ENCODE measurements around the gene CACTIN. TPM values are rescaled to one million over a fixed set of nuclear protein-coding genes. Genes with fewer than 3 reads are reported as not detected.

CACTIN gene
- total and polyA plus RNA-seq, 7 donors, result 6.2 to 23.9 (median 20.5) TPM

GRCh38 chr19:3642296-3642695, 15.7 kb upstream of the CACTIN start:
- H3K4me3 ChIP-seq, result no peak overlapping the region
- DNase-seq, result no peak
- no peaks in the 10 kb centered on the region for H3K4me1 ChIP-seq
- H3K27ac ChIP-seq, result no peak overlapping the region
- TF ChIP-seq, protein P1, sequence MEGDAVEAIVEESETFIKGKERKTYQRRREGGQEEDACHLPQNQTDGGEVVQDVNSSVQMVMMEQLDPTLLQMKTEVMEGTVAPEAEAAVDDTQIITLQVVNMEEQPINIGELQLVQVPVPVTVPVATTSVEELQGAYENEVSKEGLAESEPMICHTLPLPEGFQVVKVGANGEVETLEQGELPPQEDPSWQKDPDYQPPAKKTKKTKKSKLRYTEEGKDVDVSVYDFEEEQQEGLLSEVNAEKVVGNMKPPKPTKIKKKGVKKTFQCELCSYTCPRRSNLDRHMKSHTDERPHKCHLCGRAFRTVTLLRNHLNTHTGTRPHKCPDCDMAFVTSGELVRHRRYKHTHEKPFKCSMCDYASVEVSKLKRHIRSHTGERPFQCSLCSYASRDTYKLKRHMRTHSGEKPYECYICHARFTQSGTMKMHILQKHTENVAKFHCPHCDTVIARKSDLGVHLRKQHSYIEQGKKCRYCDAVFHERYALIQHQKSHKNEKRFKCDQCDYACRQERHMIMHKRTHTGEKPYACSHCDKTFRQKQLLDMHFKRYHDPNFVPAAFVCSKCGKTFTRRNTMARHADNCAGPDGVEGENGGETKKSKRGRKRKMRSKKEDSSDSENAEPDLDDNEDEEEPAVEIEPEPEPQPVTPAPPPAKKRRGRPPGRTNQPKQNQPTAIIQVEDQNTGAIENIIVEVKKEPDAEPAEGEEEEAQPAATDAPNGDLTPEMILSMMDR (IDR thresholded peaks at IDR 0.05), result no peak
- TF ChIP-seq EP300 (IDR thresholded peaks at IDR 0.05), result no peak
- TF ChIP-seq POLR2A (IDR thresholded peaks at IDR 0.05), result no peak
- TF ChIP-seq POLR2AphosphoS5 (IDR thresholded peaks at IDR 0.05), result no peak
- peaks cover 18 to 100% (median 78%) of the 10 kb centered on the region in 4 donors for H3K36me3 ChIP-seq
- H3K9me3 ChIP-seq, result no peaks in the 10 kb centered on the region
- H3K27me3 ChIP-seq, result no peaks in the 10 kb centered on the region
- WGBS, 2 donors, result 94% methylated on average over 17 of the region's 17 CpGs
- intact Hi-C loops (cut with DNase I), result no loop called here

DNA sequence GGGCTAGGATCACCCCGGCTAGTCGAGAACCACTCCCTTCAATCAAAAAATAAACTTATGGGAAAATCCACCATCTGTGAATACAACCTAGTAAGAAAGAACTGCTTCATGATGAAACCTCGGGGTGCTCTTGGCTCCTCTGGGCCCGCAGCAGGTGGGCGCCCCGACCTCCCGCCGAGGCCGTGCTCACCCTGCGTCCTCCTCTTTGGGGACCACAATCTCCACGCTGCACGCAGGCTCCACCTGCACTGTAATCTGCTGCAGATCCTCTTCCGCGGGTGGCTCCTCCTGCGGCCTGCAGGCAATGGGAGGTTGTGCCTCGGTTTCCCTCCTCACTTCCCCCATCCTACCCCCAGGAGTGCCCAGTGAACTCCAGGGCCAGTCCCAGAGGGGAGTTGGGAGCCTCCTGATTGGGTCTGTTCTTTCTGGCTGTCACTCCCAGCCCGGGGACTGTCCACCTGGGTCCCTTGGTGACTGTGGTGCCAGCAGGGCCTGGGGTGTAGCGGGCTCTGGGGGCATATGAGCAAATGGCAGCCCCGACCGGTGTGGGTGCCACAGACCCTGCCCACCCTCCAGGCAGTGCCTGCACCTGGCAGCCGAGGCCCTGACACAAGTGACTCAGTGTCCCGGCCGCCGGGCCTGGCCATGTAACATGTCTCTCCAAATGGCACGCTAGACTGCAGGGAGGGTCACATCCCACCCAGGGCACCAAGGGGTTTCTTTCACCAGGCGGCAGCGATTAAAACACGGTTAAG, 15.1 kb upstream of the CACTIN start:
- intact Hi-C loops (cut with DNase I), result no loop called here
- H3K36me3 ChIP-seq, result peaks cover 21 to 100% (median 79%) of the 10 kb centered on the region in 4 donors
- TF ChIP-seq EP300 (IDR thresholded peaks at IDR 0.05) (no peak), POLR2A (IDR thresholded peaks at IDR 0.05) (no peak), POLR2AphosphoS5 (IDR thresholded peaks at IDR 0.05) (no peak)
- TF ChIP-seq, protein P1 (IDR thresholded peaks at IDR 0.05), result no peak
- no peak overlapping the region for H3K4me3 ChIP-seq
- no peaks in the 10 kb centered on the region for H3K27me3 ChIP-seq
- DNase-seq, result no peak
- 95 to 97% methylated on average over 28 of the region's 28 CpGs for WGBS, 2 donors
- H3K9me3 ChIP-seq, result no peaks in the 10 kb centered on the region
- no peaks in the 10 kb centered on the region for H3K4me1 ChIP-seq
- no peak overlapping the region for H3K27ac ChIP-seq

DNA sequence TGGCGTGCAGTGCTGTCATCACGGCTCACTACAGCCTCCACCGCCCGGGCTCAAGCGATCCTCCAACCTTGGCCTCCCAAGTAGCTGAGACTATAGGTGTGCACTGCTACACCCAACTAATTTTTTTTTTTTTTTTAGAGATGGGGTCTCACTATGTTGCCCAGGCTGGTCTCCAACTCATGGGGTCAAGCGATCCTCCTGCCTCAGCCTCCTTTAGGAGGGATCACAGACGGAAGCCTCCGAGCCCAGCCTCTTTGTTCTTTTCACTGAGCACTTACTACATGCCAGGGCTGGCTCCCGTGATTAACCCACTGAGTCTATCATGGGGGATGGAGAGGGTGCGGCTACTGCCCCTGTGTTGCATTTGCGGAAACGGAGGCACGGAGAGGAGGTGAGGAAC, 12.9 kb upstream of the CACTIN start:
- no peak for DNase-seq
- TF ChIP-seq, protein P1 (IDR thresholded peaks at IDR 0.05), result no peak
- TF ChIP-seq EP300 (IDR thresholded peaks at IDR 0.05) (no peak), POLR2AphosphoS5 (IDR thresholded peaks at IDR 0.05) (no peak), POLR2A (IDR thresholded peaks at IDR 0.05) (no peak)
- Histone ChIP-seq H3K36me3 (peaks cover 21 to 96% (median 66%) of the 10 kb centered on the region in 4 donors), H3K9me3 (no peaks in the 10 kb centered on the region), H3K27ac (no peak overlapping the region), H3K27me3 (no peaks in the 10 kb centered on the region), H3K4me1 (no peaks in the 10 kb centered on the region), H3K4me3 (no peak overlapping the region)
- intact Hi-C loops (cut with DNase I), result no loop called here
- 97% methylated on average over 13 of the region's 13 CpGs for WGBS, 2 donors

DNA sequence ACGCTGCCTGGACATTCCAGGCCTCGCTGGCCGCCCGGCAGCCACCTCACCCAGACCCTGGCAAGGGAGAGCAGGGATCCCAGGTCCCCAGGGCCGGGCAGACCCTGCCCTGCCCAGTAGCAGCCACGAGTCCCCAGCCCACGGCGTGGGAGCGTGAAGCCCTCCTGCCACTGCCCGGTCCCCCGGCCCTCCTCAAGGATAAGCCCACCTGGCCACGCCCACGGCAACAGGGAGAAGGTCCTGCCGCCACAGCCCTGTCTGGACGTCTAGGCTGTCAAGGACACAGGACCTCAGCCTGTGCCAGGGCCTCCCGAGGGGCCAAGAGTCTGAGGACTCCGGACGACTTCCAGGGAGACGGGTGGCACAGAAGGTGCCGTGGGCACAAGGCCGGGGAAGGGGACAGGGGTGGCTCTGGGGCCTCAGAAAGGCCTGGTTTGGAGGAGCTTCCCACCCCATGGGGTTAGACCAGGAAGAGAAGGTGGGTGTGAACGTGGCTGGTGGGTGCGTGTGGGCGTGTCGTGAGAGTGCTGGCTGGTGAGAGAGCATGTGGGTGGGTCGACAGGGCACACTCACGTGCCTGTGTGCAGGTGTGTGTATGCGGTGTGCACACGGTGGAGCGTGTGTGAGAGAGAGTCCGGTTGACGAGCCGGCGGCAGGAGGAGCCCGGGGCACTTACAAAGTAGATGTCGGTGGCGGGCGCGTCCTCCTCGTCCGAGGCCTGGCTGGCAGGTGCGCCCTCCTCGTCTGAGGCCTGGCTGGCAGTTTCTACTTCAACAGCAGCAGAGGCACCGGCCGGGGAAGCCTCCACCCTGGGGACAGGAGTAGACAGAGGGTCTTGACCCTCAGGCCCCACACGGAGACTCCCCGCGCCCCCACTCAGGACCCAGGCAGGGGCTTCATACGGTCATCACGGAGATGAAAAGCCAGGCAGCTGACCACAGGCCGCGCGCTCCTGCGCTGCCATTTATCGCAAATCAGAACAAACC, 11.9 kb upstream of the CACTIN start:
- intact Hi-C loops (cut with DNase I), result no loop called here
- no peak for DNase-seq
- Histone ChIP-seq H3K4me1 (no peaks in the 10 kb centered on the region), H3K27ac (no peak overlapping the region), H3K27me3 (no peaks in the 10 kb centered on the region), H3K9me3 (no peaks in the 10 kb centered on the region), H3K4me3 (no peak overlapping the region), H3K36me3 (peaks cover 21 to 87% (median 61%) of the 10 kb centered on the region in 4 donors)
- TF ChIP-seq EP300 (IDR thresholded peaks at IDR 0.05), result no peak
- TF ChIP-seq POLR2AphosphoS5 (IDR thresholded peaks at IDR 0.05), result no peak
- TF ChIP-seq, protein P1 (IDR thresholded peaks at IDR 0.05), result no peak
- TF ChIP-seq POLR2A (IDR thresholded peaks at IDR 0.05), result no peak
- 90 to 93% methylated on average over 55 of the region's 55 CpGs for WGBS, 2 donors

Data from sigmoid colon (tissue), 7 donors.